Fibroblast of lung (primary cell): Measurements from ENCODE around the gene ATP5PF. TPM values are rescaled to one million over a fixed set of nuclear protein-coding genes. Genes with fewer than 3 reads are reported as not detected.

Experiments
- DNase-seq, 2 donors: peaks; one replicate each; pipeline versions ENCODE4 v3.0.0 to v3.0.0-alpha.2; 2010; ENCODE audit warnings: low read depth in 2 of 2
- H2AFZ ChIP-seq: 2 replicates; pipeline ENCODE4 v1.5.1; 2012; ENCODE audit warnings: low read length, control low read depth, inconsistent platforms
- H3K27ac ChIP-seq: 2 replicates; pipeline ENCODE4 v1.5.1; 2011; ENCODE audit warnings: low read length, control low read depth; ENCODE audit not compliant: insufficient read depth
- H3K27me3 ChIP-seq: 2 replicates; pipeline ENCODE4 v1.5.1; 2011; ENCODE audit warnings: mild to moderate bottlenecking, low read length; ENCODE audit not compliant: control insufficient read depth, insufficient read depth
- H3K36me3 ChIP-seq: 2 replicates; pipeline ENCODE4 v1.5.1; 2011; ENCODE audit warnings: low read length; ENCODE audit not compliant: control insufficient read depth, insufficient read depth
- H3K4me1 ChIP-seq: 2 replicates; pipeline ENCODE4 v1.5.1; 2011; ENCODE audit warnings: low read length; ENCODE audit not compliant: control insufficient read depth, insufficient read depth; ENCODE audit errors: extremely low read depth
- H3K4me2 ChIP-seq: 2 replicates; pipeline ENCODE4 v1.5.1; 2011; ENCODE audit warnings: low read length, control low read depth; ENCODE audit not compliant: insufficient read depth; ENCODE audit errors: extremely low read depth
- H3K4me3 ChIP-seq, 4 experiments: fragments of 200-600 bp in 1 of 4; sonication (generic) in 1 of 4; replicated peaks in 1 of 4; 2 replicates each; pipeline ENCODE4 v1.5.1; 2011 to 2016; ENCODE audit warnings: low read length in 4 of 4, low read depth in 3 of 4, mild to moderate bottlenecking in 3 of 4, control low read depth in 2 of 4, inconsistent platforms in 1 of 4, mixed read lengths in 1 of 4; ENCODE audit not compliant: insufficient read depth in 1 of 4; ENCODE audit errors: control extremely low read depth in 1 of 4
- H3K79me2 ChIP-seq: 2 replicates; pipeline ENCODE4 v1.5.1; 2012; ENCODE audit warnings: mild to moderate bottlenecking, low read length, inconsistent platforms; ENCODE audit not compliant: control insufficient read depth, insufficient read depth
- H3K9ac ChIP-seq: 2 replicates; pipeline ENCODE4 v1.5.1; 2011; ENCODE audit warnings: mild to moderate bottlenecking, low read length, control low read depth; ENCODE audit not compliant: insufficient read depth
- H3K9me3 ChIP-seq: 2 replicates; pipeline ENCODE4 v1.5.1; 2012; ENCODE audit warnings: low read depth, low read length; ENCODE audit not compliant: control insufficient read depth, insufficient read depth
- H4K20me1 ChIP-seq: 2 replicates; pipeline ENCODE4 v1.5.1; 2011; ENCODE audit warnings: low read length; ENCODE audit not compliant: control insufficient read depth, insufficient read depth; ENCODE audit errors: extremely low read depth
- EZH2 ChIP-seq: IDR thresholded peaks from 2 replicates; pipeline ENCODE4 v1.5.1; 2012; ENCODE audit warnings: low read length, control low read depth, mild to moderate bottlenecking; ENCODE audit errors: missing control alignments
- polyA plus RNA-seq, 2 donors: library from polyadenylated mRNA; depleted of rRNA in 1 of 2; stranded (reverse) in 1 of 2; unstranded in 1 of 2; fragments of >200 nt; gene quantifications; 2 replicates each; pipeline ENCODE4 v1.2.1, GENCODE V29; 2011 to 2012; ENCODE audit warnings: missing spikeins in 1 of 2
- total RNA-seq: library from RNA; depleted of rRNA; stranded (reverse); fragments of >200 nt; gene quantifications from 2 replicates; pipeline ENCODE4 v1.2.1, GENCODE V29; 2014
- TF ChIP-seq, protein P1 (sequence below), 2 donors: IDR thresholded peaks in 1 of 2; conservative IDR thresholded peaks in 1 of 2; 1 replicate in 1 of 2; 2 replicates in 1 of 2; pipeline ENCODE4 v1.5.1; 2011 to 2012; ENCODE audit warnings: low read length in 2 of 2, control low read depth in 1 of 2, inconsistent platforms in 1 of 2, low read depth in 1 of 2, mild to moderate bottlenecking in 1 of 2

The ATP5PF gene
- total and polyA plus RNA-seq, 2 donors (not counting 1 experiment from before 2014, with no cell fraction given) = 46.6 to 260 TPM

- no peaks in the 10 kb centered on the region for H3K9me3 ChIP-seq
- H2AFZ ChIP-seq = no peak overlapping the region
- peaks cover 3% of the 10 kb centered on the region for H3K4me1 ChIP-seq
- H3K9ac ChIP-seq = no peak overlapping the region
- DNase-seq = no peak
- no peaks in the 10 kb centered on the region for H3K27me3 ChIP-seq
- no peak overlapping the region for H3K27ac ChIP-seq
- no peaks in the 10 kb centered on the region for H3K36me3 ChIP-seq
- TF ChIP-seq, protein P1, sequence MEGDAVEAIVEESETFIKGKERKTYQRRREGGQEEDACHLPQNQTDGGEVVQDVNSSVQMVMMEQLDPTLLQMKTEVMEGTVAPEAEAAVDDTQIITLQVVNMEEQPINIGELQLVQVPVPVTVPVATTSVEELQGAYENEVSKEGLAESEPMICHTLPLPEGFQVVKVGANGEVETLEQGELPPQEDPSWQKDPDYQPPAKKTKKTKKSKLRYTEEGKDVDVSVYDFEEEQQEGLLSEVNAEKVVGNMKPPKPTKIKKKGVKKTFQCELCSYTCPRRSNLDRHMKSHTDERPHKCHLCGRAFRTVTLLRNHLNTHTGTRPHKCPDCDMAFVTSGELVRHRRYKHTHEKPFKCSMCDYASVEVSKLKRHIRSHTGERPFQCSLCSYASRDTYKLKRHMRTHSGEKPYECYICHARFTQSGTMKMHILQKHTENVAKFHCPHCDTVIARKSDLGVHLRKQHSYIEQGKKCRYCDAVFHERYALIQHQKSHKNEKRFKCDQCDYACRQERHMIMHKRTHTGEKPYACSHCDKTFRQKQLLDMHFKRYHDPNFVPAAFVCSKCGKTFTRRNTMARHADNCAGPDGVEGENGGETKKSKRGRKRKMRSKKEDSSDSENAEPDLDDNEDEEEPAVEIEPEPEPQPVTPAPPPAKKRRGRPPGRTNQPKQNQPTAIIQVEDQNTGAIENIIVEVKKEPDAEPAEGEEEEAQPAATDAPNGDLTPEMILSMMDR (conservative IDR thresholded peaks at IDR 0.05 in 1 of 2, IDR thresholded peaks at IDR 0.05 in 1 of 2; ENCODE audit: low read depth in 1 of 2, low read length in 2 of 2) = no peak
- TF ChIP-seq EZH2 = no peak
- peak overlapping the region in 1 of 4 experiments; percentile 89 for H3K4me3 ChIP-seq
- H4K20me1 ChIP-seq = no peaks in the 10 kb centered on the region
- no peak overlapping the region for H3K4me2 ChIP-seq
- H3K79me2 ChIP-seq = peaks cover 43% of the 10 kb centered on the region
Observed at GRCh38 chr21:25737421-25737820, 2.7 kb upstream of the ATP5PF start.

- Histone ChIP-seq H4K20me1 (no peaks in the 10 kb centered on the region), H3K79me2 (peaks cover 57% of the 10 kb centered on the region), H3K4me3 (peak overlapping the region; percentile 63 to 99 (median 98)), H3K27me3 (no peaks in the 10 kb centered on the region), H3K4me2 (peak overlapping the region; percentile 90), H2AFZ (peak overlapping the region; percentile 88), H3K4me1 (peaks cover 3% of the 10 kb centered on the region), H3K9me3 (no peaks in the 10 kb centered on the region), H3K36me3 (no peaks in the 10 kb centered on the region), H3K27ac (peak overlapping the region; percentile 99), H3K9ac (peak overlapping the region; percentile 98)
- TF ChIP-seq, protein P1 (conservative IDR thresholded peaks at IDR 0.05 in 1 of 2, IDR thresholded peaks at IDR 0.05 in 1 of 2; ENCODE audit: low read depth in 1 of 2, low read length in 2 of 2) = no peak
- no peak for TF ChIP-seq EZH2
- DNase-seq = peak; percentile 81 to 87
Observed at GRCh38 chr21:25735646-25736597, 1.2 kb upstream of the ATP5PF start.

DNA sequence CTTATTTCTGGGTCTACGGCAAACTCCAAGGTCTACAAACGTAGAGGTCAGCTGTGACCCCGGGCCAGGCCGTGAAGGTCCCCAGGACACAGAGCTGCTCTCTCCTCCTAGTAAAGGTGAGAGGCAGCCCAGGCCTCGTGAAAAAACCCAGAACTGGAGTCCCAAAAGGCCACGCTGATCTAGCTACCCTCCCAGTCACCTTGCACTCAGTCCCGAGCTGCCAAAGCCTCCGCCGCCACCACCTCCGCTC lies 125 bp downstream of the ATP5PF start:
- TF ChIP-seq, protein P1 (conservative IDR thresholded peaks at IDR 0.05 in 1 of 2, IDR thresholded peaks at IDR 0.05 in 1 of 2; ENCODE audit: low read depth in 1 of 2, low read length in 2 of 2) = no peak
- no peak for TF ChIP-seq EZH2
- H3K27ac ChIP-seq = peak overlapping the region; percentile 99
- DNase-seq = no peak
- H3K4me1 ChIP-seq = peaks cover 3% of the 10 kb centered on the region
- peak overlapping the region; percentile 76 for H3K4me2 ChIP-seq
- peak overlapping the region; percentile 98 for H3K9ac ChIP-seq
- H3K79me2 ChIP-seq = peaks cover 61% of the 10 kb centered on the region
- no peaks in the 10 kb centered on the region for H4K20me1 ChIP-seq
- H3K4me3 ChIP-seq = peak overlapping the region; percentile 63 to 99 (median 98)
- H2AFZ ChIP-seq = peak overlapping the region; percentile 48
- H3K9me3 ChIP-seq = no peaks in the 10 kb centered on the region
- H3K36me3 ChIP-seq = no peaks in the 10 kb centered on the region
- no peaks in the 10 kb centered on the region for H3K27me3 ChIP-seq
